Adrenal gland (tissue), 5 donors: ENCODE results near the gene RWDD4.

Experiments used
- CTCF ChIP-seq, 6 experiments: fragments of 450-650 bp in 4 of 6; fragments of 200-600 bp in 2 of 6; sonication (generic) in 1 of 6; IDR thresholded peaks; 1 replicate in 5 of 6; 2 replicates in 1 of 6; pipeline versions ENCODE4 v1.5.1 to v1.8.0; 2016 to 2021; ENCODE audit warnings: antibody characterized with exemption in 6 of 6, mild to moderate bottlenecking in 2 of 6, moderate library complexity in 1 of 6
- POLR2A ChIP-seq, 2 donors: fragments of 450-650 bp; IDR thresholded peaks; one replicate each; pipeline ENCODE4 v1.6.1; 2017; ENCODE audit warnings: antibody characterized with exemption in 2 of 2, mild to moderate bottlenecking in 2 of 2, moderate library complexity in 1 of 2
- donor health status: DM: no; HTN: no; CAD: no.

- no peak for TF ChIP-seq CTCF (IDR thresholded peaks at IDR 0.05)
- TF ChIP-seq POLR2A (IDR thresholded peaks at IDR 0.05), result no peak
Observed at GRCh38 chr4:183601381-183601780, 57.6 kb downstream of the RWDD4 start.
